ENCODE data around the gene INTS4.
"Not testable (repeated sequence)": the region's sequence is repeated elsewhere in the genome, so short reads cannot be mapped to it uniquely, and the experiment has no call there.

The INTS4 gene

GRCh38 chr11:78009062-78009461 lies 14.6 kb upstream of the INTS4 start:
- DNase-seq (ENCODE audit: low read depth): no peak
- H3K4me3 ChIP-seq (ENCODE audit: low read length): no peak overlapping the region
- TF ChIP-seq CTCF (conservative IDR thresholded peaks at IDR 0.05; ENCODE audit: low read depth, low read length): no peak

- peak; percentile 32 for DNase-seq (ENCODE audit: low read depth)
- no peak overlapping the region for H3K4me3 ChIP-seq (ENCODE audit: low read length)
- peak; percentile 78 for TF ChIP-seq CTCF (conservative IDR thresholded peaks at IDR 0.05; ENCODE audit: low read depth, low read length)
These were observed 5.7 kb upstream of the INTS4 start for GRCh38 chr11:78000193-78000592.

GRCh38 chr11:77999446-78000030 lies 5.1 kb upstream of the INTS4 start:
- no peak overlapping the region for H3K4me3 ChIP-seq (ENCODE audit: low read length)
- DNase-seq (ENCODE audit: low read depth): no peak
- no peak for TF ChIP-seq CTCF (conservative IDR thresholded peaks at IDR 0.05; ENCODE audit: low read depth, low read length)

- no peak for TF ChIP-seq CTCF (conservative IDR thresholded peaks at IDR 0.05; ENCODE audit: low read depth, low read length)
- no peak for DNase-seq (ENCODE audit: low read depth)
- H3K4me3 ChIP-seq (ENCODE audit: low read length): peak overlapping the region; percentile 99
These were observed 566 bp downstream of the INTS4 start for GRCh38 chr11:77993902-77994301.

GRCh38 chr11:77990981-77991380 lies 3.5 kb downstream of the INTS4 start:
- no peak overlapping the region for H3K4me3 ChIP-seq (ENCODE audit: low read length)
- no peak for TF ChIP-seq CTCF (conservative IDR thresholded peaks at IDR 0.05; ENCODE audit: low read depth, low read length)
- DNase-seq (ENCODE audit: low read depth): no peak

- not testable (repeated sequence) for DNase-seq (ENCODE audit: low read depth); H3K4me3 ChIP-seq (ENCODE audit: low read length)
These were observed 8.0 kb downstream of the INTS4 start for GRCh38 chr11:77986456-77986855.

GRCh38 chr11:77981346-77981947 lies 13.0 kb downstream of the INTS4 start:
- no peak for DNase-seq (ENCODE audit: low read depth)
- TF ChIP-seq CTCF (conservative IDR thresholded peaks at IDR 0.05; ENCODE audit: low read depth, low read length): no peak
- H3K4me3 ChIP-seq (ENCODE audit: low read length): no peak overlapping the region
